ENCODE results near the gene ALDH1A3.

The ALDH1A3 gene

DNA sequence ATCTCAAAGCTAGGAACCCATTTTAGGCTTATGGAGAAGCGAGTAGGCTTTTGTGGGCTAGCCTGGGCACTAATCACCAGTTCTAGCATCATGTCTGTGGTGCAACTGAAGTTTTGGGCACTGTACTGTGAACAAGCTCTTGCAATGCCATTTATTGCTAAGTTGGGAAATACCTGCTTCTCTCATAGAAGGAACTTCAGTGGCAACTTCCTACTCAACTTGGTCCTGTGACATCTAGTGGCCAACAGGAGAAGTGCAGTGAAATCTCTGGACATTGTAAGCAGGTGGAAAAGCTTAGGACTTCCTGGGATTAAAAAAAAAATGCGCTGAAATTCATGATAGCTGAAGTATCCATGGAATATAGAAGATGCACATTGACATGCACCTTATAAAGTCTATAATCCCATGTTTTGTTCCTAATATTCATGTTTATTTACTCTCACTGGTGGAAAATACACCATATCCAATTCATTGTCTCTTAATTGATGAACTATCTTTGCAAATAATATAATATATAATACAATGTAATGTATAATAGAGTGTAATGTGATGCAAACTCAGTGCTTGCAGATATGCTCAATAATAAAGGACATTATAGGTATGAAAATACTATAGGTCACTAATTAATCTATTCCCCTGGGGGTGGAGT lies 6.5 kb upstream of the ALDH1A3 start:
- no peak for TF ChIP-seq TOX (CRISPR knock-in tag; IDR thresholded peaks at IDR 0.05; ENCODE audit: borderline replicate concordance)
- no peak for TF ChIP-seq CSDC2 (CRISPR knock-in tag; IDR thresholded peaks at IDR 0.05)
- TF ChIP-seq TSHZ2 (CRISPR knock-in tag; IDR thresholded peaks at IDR 0.05) = no peak
- no peak for TF ChIP-seq PPARA (CRISPR knock-in tag; IDR thresholded peaks at IDR 0.05; ENCODE audit: borderline replicate concordance)
- TF ChIP-seq CSRNP3 (CRISPR knock-in tag; IDR thresholded peaks at IDR 0.05) = no peak
- peak; percentile 88 for ATAC-seq

- TF ChIP-seq ZNF565 (CRISPR knock-in tag; conservative IDR thresholded peaks at IDR 0.05; ENCODE audit: low read depth) = no peak
- no peak for TF ChIP-seq SNAI2 (CRISPR knock-in tag; IDR thresholded peaks at IDR 0.05)
- TF ChIP-seq GLIS3 (CRISPR knock-in tag; IDR thresholded peaks at IDR 0.05) = no peak
- no peak for ATAC-seq
Measured at GRCh38 chr15:100875495-100875894, 4.1 kb upstream of the ALDH1A3 start.

GRCh38 chr15:100875976-100876375 lies 3.7 kb upstream of the ALDH1A3 start:
- no peak for TF ChIP-seq ZNF8 (CRISPR knock-in tag; IDR thresholded peaks at IDR 0.05)
- TF ChIP-seq ISL1 (CRISPR knock-in tag; IDR thresholded peaks at IDR 0.05) = no peak
- no peak for TF ChIP-seq ESRRG (CRISPR knock-in tag; IDR thresholded peaks at IDR 0.05)
- no peak for TF ChIP-seq TOX (CRISPR knock-in tag; IDR thresholded peaks at IDR 0.05; ENCODE audit: borderline replicate concordance)
- TF ChIP-seq TCF4 (CRISPR knock-in tag; IDR thresholded peaks at IDR 0.05; ENCODE audit: borderline replicate concordance) = no peak
- TF ChIP-seq ARNTL (CRISPR knock-in tag; IDR thresholded peaks at IDR 0.05; ENCODE audit: borderline replicate concordance, low read depth) = no peak
- TF ChIP-seq ZNF565 (CRISPR knock-in tag; conservative IDR thresholded peaks at IDR 0.05; ENCODE audit: low read depth) = no peak
- TF ChIP-seq ZNF70 (CRISPR knock-in tag; IDR thresholded peaks at IDR 0.05) = no peak
- TF ChIP-seq GLIS3 (CRISPR knock-in tag; IDR thresholded peaks at IDR 0.05) = no peak
- no peak for TF ChIP-seq ZFP3 (CRISPR knock-in tag; IDR thresholded peaks at IDR 0.05)
- TF ChIP-seq CSDC2 (CRISPR knock-in tag; IDR thresholded peaks at IDR 0.05) = no peak
- TF ChIP-seq BACH2 (CRISPR knock-in tag; IDR thresholded peaks at IDR 0.05; ENCODE audit: borderline replicate concordance) = no peak
- TF ChIP-seq PATZ1 (CRISPR knock-in tag; IDR thresholded peaks at IDR 0.05; ENCODE audit: borderline replicate concordance) = no peak
- no peak for ATAC-seq

DNA sequence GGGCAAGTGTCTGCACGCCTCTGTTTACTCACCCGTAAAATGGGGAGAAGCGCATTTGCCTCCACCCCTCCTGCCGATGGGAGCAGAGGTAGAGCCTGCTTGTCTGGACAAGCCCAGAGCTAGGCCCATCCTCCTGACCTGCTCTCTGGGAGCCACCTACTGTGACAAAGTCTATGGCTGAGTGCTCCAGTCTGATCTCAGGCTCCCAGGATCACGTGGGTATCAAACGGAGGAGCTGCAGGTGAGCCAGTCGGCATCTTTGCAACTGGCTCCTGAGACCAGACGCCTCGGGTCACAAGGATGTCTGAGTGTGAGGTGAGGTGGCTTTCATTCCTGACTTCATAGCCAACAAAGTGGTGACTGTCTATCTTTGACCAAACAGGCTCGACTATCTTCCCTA lies 2.1 kb upstream of the ALDH1A3 start:
- TF ChIP-seq OSR1 (CRISPR knock-in tag; IDR thresholded peaks at IDR 0.05) (no peak), ZNF8 (CRISPR knock-in tag; IDR thresholded peaks at IDR 0.05) (no peak), ZNF70 (CRISPR knock-in tag; IDR thresholded peaks at IDR 0.05) (no peak), PATZ1 (CRISPR knock-in tag; IDR thresholded peaks at IDR 0.05; ENCODE audit: borderline replicate concordance) (no peak), ISL1 (CRISPR knock-in tag; IDR thresholded peaks at IDR 0.05) (no peak), ZNF565 (CRISPR knock-in tag; conservative IDR thresholded peaks at IDR 0.05; ENCODE audit: low read depth) (no peak), CSDC2 (CRISPR knock-in tag; IDR thresholded peaks at IDR 0.05) (no peak)
- no peak for ATAC-seq
